GM12864 (cell line): ENCODE results near the gene USP48.
A peak's percentile ranks its signal among the peaks of the same experiment; 100 is the strongest.

Source experiments
- DNase-seq: peaks from one replicate; pipeline ENCODE4 v3.0.0-alpha.2; 2011; ENCODE audit warnings: low read depth
- H3K4me3 ChIP-seq: 2 replicates; pipeline ENCODE4 v1.5.1; 2011; ENCODE audit warnings: mild to moderate bottlenecking, low read depth, low read length, control low read depth
- TF ChIP-seq, protein P1 (sequence below): IDR thresholded peaks from 2 replicates; pipeline ENCODE4 v1.5.1; 2011; ENCODE audit warnings: low read depth, mild to moderate bottlenecking, moderate library complexity, low read length, control low read depth, inconsistent platforms; ENCODE audit errors: missing control alignments

Gene USP48

DNA sequence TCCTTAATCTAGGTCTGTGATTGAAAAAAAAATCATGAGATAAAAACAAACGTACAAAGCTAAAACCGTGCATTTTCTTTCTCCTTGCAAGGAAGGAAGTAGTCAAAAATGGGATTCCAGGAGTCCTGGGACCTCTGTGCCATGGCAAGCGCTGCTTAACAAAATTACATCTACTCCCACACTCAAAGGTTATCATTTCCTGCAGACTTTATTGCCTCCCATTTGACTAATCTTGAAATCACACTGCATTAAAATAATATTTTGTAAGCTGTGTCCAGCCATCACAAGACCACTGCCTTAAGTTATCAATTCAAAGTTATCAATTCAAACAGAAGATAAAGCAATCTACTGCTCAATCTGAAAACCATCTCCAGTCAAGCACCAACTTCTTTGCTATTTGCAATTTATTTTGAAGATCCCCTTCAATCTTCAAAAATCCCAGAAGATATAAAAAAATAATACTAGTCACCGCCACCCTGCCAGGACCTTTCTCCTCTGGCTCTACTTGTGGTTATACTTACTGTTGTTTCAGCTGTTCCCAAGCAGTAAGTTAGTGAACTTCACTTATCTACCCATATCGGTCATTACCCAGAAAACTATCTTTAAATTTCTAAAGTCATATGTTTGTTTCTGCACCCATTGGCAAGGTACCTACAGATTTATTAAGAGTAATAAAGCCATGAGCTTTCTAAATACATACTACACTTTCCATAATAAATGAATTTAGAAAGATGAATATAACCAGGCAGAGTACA is 75.7 kb downstream of the USP48 start:
- no peak for DNase-seq
- TF ChIP-seq, protein P1, sequence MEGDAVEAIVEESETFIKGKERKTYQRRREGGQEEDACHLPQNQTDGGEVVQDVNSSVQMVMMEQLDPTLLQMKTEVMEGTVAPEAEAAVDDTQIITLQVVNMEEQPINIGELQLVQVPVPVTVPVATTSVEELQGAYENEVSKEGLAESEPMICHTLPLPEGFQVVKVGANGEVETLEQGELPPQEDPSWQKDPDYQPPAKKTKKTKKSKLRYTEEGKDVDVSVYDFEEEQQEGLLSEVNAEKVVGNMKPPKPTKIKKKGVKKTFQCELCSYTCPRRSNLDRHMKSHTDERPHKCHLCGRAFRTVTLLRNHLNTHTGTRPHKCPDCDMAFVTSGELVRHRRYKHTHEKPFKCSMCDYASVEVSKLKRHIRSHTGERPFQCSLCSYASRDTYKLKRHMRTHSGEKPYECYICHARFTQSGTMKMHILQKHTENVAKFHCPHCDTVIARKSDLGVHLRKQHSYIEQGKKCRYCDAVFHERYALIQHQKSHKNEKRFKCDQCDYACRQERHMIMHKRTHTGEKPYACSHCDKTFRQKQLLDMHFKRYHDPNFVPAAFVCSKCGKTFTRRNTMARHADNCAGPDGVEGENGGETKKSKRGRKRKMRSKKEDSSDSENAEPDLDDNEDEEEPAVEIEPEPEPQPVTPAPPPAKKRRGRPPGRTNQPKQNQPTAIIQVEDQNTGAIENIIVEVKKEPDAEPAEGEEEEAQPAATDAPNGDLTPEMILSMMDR = no peak
- no peak overlapping the region for H3K4me3 ChIP-seq

DNA sequence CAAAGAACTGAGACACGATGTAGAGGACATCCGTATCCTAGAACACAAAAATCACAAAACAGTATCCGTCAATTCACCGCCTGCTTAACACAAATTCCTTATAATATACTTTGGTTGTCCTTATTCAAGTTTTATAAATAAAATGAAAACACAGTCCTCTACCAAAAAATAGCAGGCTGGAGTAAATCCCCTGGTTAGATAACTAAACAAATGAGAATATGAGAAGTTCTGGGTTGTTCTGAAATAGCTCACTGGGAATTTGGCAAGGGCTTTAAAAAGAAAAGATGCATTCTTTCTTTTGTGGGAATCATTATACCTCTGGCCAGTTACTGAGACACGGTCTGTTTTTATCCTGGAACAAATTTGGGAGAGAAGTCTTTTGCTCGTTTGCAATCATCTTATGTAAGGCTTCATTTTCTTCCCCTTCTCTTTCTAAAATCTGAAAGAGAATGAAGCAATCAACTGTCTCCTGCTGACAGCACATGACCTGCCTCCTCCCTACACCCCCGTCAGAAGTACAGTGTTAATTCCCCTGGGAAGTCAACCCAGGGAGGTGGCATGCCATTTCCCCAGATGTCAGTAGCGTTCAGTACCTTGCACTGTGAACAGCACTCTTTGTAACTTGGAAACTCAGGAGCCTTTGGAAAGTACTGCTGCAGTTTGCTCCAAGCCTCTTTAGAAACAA is 76.7 kb downstream of the USP48 start:
- TF ChIP-seq, protein P1 = no peak
- DNase-seq = no peak
- H3K4me3 ChIP-seq = no peak overlapping the region

DNA sequence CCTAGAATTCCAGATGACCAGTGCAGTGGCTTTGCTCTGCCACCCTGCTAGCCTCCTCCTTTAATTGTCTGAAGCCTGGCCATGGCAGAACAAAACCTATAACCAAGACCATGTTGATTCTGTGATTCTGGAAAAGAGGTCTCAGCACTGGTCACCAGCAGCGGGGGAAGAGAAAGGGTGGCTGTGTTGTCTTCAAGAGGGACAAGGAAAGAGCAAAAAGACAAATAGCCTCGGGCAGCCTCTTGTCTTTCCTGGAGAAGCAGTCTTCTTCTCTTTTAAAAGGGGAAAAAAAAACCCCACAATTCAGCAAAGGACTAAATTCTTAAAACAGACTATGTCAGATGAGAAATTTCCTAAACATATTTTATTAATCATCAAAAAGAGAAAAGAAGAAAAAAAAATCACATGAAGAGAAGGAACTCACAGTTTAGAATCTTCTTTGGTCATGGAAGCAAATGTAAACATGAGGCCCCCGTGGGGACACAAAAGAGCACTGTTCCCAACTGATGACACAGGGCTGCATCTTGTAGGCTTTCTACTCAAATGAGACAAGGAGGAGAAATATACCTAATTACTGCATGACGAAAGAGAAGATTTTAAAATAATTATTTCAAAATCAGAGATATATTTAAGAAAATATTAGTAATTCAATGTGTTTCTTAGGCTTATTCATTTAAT is 77.5 kb downstream of the USP48 start:
- DNase-seq = no peak
- H3K4me3 ChIP-seq = no peak overlapping the region
- TF ChIP-seq, protein P1 = no peak

DNA sequence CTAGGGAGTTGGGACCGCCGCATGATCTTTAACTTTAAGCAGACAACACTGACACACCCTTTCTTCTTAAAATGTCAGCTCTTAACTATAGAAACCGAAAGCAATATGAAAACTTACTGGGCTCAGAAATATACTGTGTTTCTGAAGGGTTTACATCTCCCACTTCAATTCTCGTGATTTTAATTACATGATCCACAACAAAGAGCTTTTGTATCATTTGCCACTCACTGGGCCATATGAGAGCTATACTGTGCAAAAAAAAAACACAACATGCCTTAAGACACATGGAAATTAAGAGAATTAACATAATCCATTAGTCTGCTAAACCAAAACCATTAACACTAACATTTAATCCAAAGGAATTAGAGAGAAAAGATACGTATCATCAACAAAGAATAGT is 78.8 kb downstream of the USP48 start:
- no peak for DNase-seq
- TF ChIP-seq, protein P1 = no peak
- H3K4me3 ChIP-seq = no peak overlapping the region

DNA sequence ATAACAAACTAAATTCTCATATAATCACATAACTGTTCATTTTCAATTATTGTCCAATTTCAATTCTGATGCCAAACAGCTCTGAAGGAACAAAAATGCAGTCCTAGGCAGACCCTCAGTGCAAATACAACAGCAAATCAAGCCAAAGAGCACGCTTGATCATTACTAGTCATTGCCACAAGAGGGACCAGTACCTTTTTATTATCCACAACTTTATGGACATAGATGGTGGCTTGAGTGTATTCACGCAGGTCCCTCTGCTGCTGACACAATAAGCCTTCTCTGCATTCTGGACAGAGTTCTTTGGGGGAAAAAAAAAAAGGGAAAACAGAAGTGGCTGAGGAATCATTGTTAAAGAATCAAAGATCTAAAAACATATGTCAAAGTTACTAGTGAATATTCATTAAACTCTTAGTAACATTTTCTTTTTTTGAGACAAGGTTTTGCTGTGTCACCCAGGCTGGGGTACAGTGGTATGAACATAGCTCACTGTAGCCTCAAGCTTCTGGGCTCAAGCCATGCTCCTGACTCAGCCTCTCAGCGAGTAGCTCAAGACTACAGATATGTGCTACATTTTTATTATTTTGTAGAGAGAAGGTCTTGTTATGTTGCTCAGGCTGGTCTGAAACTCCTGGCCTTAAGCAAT is 79.5 kb downstream of the USP48 start:
- TF ChIP-seq, protein P1 = peak; percentile 59
- no peak overlapping the region for H3K4me3 ChIP-seq
- DNase-seq = no peak

DNA sequence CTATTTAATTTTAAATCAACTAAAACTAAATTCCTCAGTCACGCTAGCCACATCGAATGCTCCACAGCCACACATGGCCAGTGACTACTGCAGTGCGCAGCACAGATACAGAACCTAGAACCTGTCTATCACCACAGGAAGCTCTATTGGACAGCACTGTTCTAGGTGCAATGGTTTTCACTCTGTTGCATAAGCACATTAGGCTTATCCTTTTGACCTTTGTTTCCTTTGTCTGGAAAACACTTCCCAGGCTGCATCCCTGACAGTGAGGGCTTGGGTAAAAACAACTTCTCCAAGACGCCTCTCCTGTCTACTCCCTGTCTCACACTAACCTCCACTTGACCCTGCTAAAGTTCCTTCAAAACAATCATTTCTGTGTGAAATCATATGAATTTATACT is 80.2 kb downstream of the USP48 start:
- no peak overlapping the region for H3K4me3 ChIP-seq
- no peak for DNase-seq
- TF ChIP-seq, protein P1 = no peak
